Lower lobe of right lung (tissue), 2 donors: Measurements from ENCODE around the gene RASAL2. TPM values are rescaled to one million over a fixed set of nuclear protein-coding genes. Genes with fewer than 3 reads are reported as not detected.
"Not testable (repeated sequence)": the region's sequence is repeated elsewhere in the genome, so short reads cannot be mapped to it uniquely, and the experiment has no call there.

Experiments used
- ATAC-seq, 2 donors: fragments of 200-7000 bp; cut with Tn5 transposase; one replicate each; pipeline ENCODE4 v1.9.1; 2020 to 2022; ENCODE audit warnings: mild to moderate bottlenecking in 2 of 2, moderate library complexity in 2 of 2
- DNase-seq: peaks from one replicate; pipeline ENCODE4 v3.0.0-alpha.2; 2020
- H3K27ac ChIP-seq: fragments of 200-600 bp; one replicate; pipeline ENCODE4 v1.8.0; 2022
- H3K27me3 ChIP-seq: fragments of 200-600 bp; one replicate; pipeline ENCODE4 v1.8.0; 2022; ENCODE audit warnings: low read depth
- H3K36me3 ChIP-seq: fragments of 200-600 bp; one replicate; pipeline ENCODE4 v1.8.0; 2022; ENCODE audit warnings: mild to moderate bottlenecking
- H3K4me1 ChIP-seq: fragments of 200-600 bp; one replicate; pipeline ENCODE4 v1.8.0; 2022
- H3K4me3 ChIP-seq: fragments of 200-600 bp; one replicate; pipeline ENCODE4 v1.8.0; 2022; ENCODE audit warnings: mild to moderate bottlenecking
- H3K9me3 ChIP-seq: fragments of 200-600 bp; one replicate; pipeline ENCODE4 v1.8.0; 2022
- CTCF ChIP-seq: fragments of 200-600 bp; IDR thresholded peaks from one replicate; pipeline ENCODE4 v1.8.0; 2022; ENCODE audit warnings: antibody characterized with exemption, mild to moderate bottlenecking
- intact Hi-C: fragments of 100-400 bp; cut with DNase I; formaldehyde crosslinking; loops from one replicate; pipeline ENCODE4 v1.11.0; 2022
- total RNA-seq: library from RNA; stranded (reverse); fragmentation: NEBNext Ultra II Directional; extraction: Animal tissue kit (Norgen Biotek cat#: 25700); gene quantifications from one replicate; pipeline ENCODE4 v1.2.1, GENCODE V29; 2021
- donor health status: DM: no; HTN: yes; CAD: no; lungs with severe emphysema.

Gene RASAL2
- total RNA-seq, 1 donor from 2014 or later, result 48.3 TPM

- no peak overlapping the region for H3K4me3 ChIP-seq
- intact Hi-C loops, result no loop called here
- TF ChIP-seq CTCF, result no peak
- H3K36me3 ChIP-seq, result no peaks in the 10 kb centered on the region
- DNase-seq (no peak), ATAC-seq (peak; percentile 20 to 32)
- no peaks in the 10 kb centered on the region for H3K9me3 ChIP-seq
- H3K4me1 ChIP-seq, result peaks cover 8% of the 10 kb centered on the region
- H3K27me3 ChIP-seq, result no peaks in the 10 kb centered on the region
- H3K27ac ChIP-seq, result no peak overlapping the region
These were observed 217.3 kb downstream of the RASAL2 start for GRCh38 chr1:178311164-178311563.

DNA sequence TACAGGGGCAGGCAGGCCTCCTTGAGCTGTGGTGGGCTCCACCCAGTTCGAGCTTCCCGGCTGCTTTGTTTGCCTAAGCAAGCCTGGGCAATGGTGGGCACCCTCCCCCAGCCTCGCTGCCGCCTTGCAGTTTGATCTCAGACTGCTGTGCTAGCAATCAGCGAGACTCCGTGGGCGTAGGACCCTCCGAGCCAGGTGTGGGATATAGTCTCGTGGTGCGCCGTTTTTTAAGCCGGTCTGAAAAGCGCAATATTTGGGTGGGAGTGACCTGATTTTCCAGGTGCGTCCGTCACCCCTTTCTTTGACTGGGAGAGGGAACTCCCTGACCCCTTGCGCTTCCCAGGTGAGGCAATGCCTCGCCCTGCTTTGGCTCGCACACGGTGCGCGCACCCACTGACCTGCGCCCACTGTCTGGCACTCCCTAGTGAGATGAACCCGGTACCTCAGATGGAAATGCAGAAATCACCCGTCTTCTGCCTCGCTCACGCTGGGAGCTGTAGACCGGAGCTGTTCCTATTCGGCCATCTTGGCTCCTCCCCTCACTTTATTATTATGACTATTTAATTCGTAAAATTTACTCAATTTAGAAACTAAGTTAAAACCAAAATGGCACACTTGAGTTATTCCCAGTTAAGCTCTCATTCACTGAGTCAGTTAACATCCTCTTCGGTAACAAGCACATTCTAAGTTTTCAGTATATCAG is 226.5 kb downstream of the RASAL2 start:
- H3K36me3 ChIP-seq, intact Hi-C loops, ATAC-seq, H3K27ac ChIP-seq, H3K9me3 ChIP-seq, H3K27me3 ChIP-seq, H3K4me1 ChIP-seq, DNase-seq: not testable (repeated sequence)
- peak overlapping the region; percentile 1 for H3K4me3 ChIP-seq

- Histone ChIP-seq H3K4me3 (no peak overlapping the region), H3K9me3 (no peaks in the 10 kb centered on the region), H3K36me3 (no peaks in the 10 kb centered on the region), H3K27ac (no peak overlapping the region), H3K27me3 (no peaks in the 10 kb centered on the region), H3K4me1 (no peaks in the 10 kb centered on the region)
- intact Hi-C loops, result no loop called here
- TF ChIP-seq CTCF, result no peak
- DNase-seq (no peak), ATAC-seq (no peak)
These were observed 229.2 kb downstream of the RASAL2 start for GRCh38 chr1:178323067-178323466.

- no peak for DNase-seq
- Histone ChIP-seq H3K9me3 (no peaks in the 10 kb centered on the region), H3K27ac (no peak overlapping the region), H3K4me3 (no peak overlapping the region), H3K27me3 (no peaks in the 10 kb centered on the region), H3K4me1 (no peaks in the 10 kb centered on the region), H3K36me3 (no peaks in the 10 kb centered on the region)
- ATAC-seq, result no peak
- TF ChIP-seq CTCF, result no peak
- intact Hi-C loops, result no loop called here
These were observed 230.1 kb downstream of the RASAL2 start for GRCh38 chr1:178324003-178324402.

DNA sequence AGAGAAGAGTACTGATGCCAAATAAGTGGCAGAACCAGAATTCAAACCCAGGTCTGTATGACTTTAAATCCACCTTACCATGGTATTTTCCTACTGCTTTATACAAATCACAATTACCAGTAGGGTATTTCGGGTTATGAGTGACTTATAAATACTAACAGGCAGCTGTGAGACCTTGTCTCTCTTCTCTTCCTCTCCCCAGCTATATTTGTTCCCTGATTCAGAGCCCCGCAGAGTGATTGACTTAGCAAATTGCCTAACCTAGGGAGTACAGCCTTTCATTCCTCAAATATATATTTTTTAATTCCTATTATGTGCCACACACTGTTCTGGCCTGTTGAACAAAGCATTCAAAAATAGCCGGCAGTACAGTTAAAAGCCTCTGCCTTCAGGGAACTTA is 234.8 kb downstream of the RASAL2 start:
- intact Hi-C loops, result no loop called here
- Histone ChIP-seq H3K27me3 (no peaks in the 10 kb centered on the region), H3K27ac (no peak overlapping the region)

More for the DNA sequence above, 234.8 kb downstream of the RASAL2 start:
- no peak for TF ChIP-seq CTCF
- ATAC-seq, result no peak
- no peak for DNase-seq
- no peaks in the 10 kb centered on the region for H3K36me3 ChIP-seq
- H3K4me1 ChIP-seq, result peaks cover 19% of the 10 kb centered on the region
- no peaks in the 10 kb centered on the region for H3K9me3 ChIP-seq
- H3K4me3 ChIP-seq, result no peak overlapping the region
